Activated CD4-positive, alpha-beta T cell treated with anti-CD3 and anti-CD28 coated beads, Interleukin-2, amount 50 U/mL, for 48 hours (primary cell): ENCODE measurements around the gene PLEKHH1.
A peak's percentile ranks its signal among the peaks of the same experiment; 100 is the strongest.

Experiments used
- DNase-seq, 2 experiments: peaks; one replicate each; pipeline ENCODE4 v3.0.0-alpha.2; 2020

The PLEKHH1 gene

GRCh38 chr14:67532998-67533753, at the start of gene PLEKHH1:
Gene PLEKHH1, plus strand, starts transcription at chr14:67533290. Its CDS starts 8,578 bp downstream, at chr14:67541868.
- DNase-seq = peak; percentile 72 to 77

DNA sequence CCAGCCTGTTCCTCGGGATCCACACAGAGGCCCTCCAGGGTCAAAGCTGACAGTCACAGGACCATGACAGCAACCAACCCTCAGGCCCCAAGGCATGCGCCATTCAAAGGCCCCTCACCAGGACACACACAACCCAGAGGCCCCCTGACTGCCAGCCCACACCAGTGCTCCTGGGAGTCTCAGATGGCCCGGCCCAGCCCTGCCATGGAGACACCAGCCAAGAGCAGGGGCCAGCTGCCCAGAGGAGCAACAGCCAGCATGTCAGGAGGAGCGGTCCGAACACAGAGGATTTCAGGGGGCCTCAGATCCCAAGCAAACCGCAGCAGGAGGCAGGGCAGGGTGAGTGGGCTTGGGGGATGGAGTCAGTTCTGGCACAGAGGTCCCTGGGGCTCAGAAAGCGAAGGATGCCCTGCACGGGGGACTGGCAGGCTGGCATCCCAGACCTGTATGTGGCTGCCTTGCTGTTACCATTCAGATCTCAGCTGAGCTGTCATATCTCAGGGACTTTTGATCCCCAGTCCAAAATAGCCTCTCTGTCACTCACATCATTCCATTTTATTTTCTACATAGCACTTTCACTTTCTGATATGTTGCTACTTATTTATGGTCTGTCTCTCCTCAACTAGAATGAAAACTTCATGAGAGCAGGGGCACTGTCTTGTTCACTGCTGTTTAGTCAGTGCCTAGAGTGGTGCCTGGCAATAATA, 49.4 kb upstream of the PLEKHH1 start:
- no peak for DNase-seq

DNA sequence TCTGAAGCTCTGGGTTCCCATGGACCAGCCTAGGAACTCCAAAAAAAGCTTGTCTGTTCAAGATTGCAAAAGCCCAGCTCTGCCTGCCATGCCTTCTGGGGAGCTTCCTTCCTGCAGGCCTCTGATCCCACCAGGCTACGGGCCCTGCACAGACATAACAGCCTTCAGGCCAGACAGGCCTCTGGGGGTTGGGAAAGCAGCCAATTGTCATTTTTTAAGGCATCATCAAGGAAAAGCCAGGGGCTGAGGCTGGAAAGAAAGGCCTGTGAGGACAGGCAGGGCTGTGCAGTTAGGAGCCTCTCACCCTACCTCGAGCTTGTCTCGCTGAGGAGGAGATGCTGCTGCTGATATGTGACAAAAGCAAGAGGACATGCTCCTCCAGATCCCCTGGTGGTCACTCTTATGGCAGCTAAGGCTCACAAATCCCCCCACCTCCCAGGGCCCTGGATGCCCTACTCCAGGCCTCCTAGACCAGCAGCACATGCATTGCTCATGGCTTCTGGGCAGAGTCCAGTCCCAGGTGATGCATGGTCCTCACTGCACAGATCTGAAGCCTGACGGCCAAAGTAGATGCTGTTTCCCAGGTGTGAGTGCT, 47.5 kb upstream of the PLEKHH1 start:
- DNase-seq = no peak

- no peak for DNase-seq
Observed at GRCh38 chr14:67486890-67487289, 46.2 kb upstream of the PLEKHH1 start.

DNA sequence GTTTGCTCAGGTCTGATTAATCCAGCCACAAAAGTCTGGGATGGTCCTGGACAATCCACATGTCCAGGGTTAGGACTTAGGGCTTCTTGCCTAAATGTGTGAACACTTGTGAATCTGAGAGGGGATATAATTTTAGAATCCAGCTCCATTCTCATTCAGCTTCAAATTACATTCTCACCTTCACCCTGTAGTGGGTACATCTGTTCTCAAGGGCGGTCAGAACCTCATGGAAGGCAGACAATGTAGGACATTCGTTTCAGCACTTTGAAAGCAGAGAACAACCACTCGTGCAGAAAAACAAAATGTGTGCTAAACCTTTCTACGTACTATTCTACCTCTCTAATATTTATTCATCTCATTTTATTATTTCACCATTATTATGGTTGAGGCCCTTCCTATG, 45.8 kb upstream of the PLEKHH1 start:
- DNase-seq = no peak

DNA sequence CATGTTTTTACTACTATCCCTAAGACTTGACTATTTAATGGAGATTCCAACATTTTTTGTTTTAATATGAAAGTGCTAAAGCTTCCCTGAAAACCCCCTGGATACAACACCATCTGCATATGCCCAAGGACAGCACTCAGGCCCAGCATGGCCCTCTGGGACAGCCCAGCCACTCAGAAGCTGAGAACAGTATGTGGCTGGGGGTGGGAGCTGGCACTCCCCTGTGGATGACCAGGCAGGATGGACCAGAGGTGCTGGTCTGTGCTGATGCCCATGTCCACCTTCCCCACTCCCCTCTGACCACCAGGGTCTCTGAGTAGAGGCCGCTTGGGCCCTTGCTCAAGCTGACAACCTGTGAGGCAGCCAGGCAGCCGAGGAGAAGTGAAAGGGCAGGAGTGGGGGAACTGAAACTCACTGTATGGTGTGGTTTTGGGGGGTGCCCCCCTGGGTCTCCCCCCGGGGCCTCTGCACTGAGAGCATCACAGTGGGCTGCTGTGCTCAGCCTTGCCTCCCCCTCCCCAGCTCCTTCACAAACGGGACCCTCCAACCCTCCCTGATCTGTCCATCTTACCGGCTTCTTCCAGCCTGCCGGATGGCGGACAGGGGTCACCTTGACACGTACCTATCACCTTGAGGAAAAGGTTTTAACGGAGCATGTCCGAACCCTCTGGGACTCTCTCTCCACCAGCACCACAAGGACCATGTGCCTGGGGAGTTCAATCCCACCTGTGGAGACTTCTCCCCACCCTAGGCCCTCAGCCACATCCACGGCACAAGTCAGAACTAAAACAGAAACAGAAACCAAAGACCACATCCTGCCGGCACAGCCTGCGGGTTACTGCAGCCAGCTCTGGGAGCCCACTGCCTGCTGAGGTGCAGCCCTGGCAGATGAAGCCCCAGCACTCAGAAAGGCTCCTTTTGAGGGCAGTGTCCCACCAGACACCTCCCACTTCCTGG, 44.9 kb upstream of the PLEKHH1 start, which contains the start of gene TMEM229B:
TMEM229B (minus strand) TSS at position 785 of the 957 bp plus-strand sequence. CDS start 14,798 bp downstream, outside the sequence.
- peak; percentile 69 to 76 for DNase-seq

DNA sequence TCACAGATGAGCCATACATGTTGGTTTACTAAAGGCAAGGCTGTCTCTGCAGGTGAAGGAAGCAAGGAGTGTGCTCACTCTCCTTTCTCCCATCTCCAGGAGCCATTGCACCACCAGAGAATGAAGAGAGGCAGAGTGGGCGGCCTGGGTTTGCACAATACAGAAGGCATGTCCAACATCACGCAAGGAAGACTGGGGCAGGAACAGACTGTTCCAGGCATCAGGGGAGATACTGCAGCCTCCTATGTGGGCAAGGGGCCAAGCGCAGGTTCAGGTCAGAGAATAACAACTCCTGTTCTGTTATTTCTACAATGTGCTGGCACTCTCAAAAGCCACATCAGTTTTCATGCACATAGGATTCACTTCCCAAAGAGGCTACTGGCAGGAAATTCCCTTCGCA, 42.9 kb upstream of the PLEKHH1 start:
- no peak for DNase-seq

DNA sequence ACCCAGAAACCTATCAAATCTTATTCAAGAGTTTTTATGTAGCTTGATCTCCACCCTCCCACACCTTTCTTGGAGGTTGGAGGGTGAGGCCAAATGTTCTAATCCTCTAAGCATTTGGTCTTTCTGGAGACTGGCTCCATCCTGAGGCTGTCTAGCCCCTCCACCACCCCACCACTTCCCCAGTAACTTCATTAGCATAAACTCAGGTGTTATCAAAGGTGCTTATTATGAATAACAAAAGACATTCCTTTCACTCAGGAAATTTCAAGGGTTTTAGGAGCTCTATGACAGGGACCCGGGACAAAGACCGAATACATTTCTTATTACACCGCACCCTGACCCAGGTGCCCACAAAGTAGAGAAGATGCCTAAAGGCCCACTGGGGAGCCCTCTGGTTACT, 41.8 kb upstream of the PLEKHH1 start:
- no peak for DNase-seq

DNA sequence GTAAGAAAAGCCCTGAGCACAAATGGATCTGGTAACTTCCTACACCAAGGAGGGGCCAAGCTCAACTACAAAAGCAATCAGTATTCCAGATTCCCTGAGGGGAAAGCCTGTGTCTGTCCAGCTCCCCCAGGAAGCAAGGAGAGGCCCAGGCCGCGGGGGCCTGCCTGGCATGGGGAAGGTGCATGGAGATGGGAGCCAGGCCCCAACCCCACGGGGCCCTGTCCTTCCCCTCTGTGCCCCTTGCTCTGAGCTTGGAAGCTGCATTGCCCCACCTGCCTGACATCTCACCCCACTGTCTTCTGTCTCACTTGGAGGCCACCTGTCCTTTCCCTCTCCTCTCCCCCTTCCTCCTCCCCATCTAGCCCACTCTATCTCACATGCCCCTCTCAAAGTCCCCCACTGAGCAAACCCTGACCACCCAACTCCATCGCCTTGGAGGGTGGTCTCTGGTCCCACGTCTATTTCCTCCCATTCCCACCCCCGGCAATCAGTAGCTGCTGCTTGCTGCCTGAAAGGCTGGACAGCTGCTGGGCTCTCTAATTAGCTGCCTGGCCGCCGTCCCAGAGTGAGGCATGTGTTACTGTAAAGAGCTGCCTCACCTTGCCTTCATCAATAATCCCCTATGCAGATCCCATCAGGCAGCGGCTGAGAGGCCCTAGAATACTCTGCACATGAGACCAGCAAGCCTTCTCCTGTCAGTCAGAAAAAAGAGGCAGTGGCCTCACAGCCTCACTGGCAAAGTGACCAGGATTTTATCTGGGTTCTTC, 41.2 kb upstream of the PLEKHH1 start:
- no peak for DNase-seq

DNA sequence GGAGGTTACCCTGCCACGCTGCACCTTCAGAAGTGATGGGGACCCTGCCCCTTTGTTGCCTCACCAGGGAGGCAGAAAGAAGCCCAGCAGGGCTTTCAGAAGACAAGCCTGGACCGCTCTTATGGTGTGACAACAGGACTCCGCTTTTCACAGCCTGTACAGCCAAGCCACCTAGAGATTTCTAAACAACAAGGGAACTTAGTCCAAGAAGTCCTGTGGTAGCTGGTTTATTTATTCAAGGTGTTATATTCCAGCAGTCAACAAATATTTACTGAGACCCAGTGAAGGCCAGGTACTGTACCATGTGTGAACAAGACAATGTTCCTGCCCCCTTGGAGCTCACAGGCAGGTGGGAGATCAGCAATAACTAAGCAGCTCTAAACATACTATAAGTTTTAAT, 40.6 kb upstream of the PLEKHH1 start:
- DNase-seq = no peak

- no peak for DNase-seq
Observed at GRCh38 chr14:67493092-67493717, 39.9 kb upstream of the PLEKHH1 start.

GRCh38 chr14:67495827-67496226, 37.3 kb upstream of the PLEKHH1 start:
- no peak for DNase-seq

DNA sequence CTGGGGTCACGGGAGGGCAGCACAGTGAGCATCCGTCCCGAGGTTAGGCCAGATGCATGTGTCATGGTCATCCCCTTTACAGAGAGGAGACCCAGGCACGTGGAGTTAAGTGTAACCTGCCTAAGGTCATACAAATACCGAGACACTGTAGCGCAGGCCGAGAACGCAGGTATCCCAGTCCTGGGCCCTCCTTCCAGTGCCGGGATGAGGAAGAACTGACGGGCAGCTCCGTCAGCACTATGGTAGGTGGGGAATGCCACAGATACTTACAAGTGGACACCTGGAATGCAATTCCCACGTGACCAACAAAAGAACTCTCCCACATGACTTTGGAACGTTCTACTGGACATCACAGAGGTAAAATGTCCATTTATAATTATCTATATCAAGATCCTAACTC, 35.9 kb upstream of the PLEKHH1 start:
- no peak for DNase-seq

GRCh38 chr14:67497716-67498115, 35.4 kb upstream of the PLEKHH1 start:
- DNase-seq = no peak

DNA sequence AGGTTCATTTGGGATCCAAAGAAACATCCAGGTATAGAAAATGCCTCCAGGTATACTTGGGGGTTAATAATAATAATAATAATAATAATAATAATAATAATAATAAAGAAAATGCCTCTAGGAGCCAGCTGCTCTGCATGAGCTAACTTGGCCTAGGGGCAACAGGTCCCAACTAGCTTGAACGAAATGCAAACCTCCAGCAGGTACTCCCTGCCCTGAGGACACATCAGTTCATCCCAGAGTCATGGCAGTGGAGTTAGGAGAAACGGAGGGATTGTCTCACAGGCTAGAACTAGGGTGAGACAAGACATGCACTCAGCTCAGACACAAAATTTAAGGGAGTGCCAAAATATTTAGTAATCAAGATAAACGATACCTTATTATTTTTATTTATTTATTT, 32.1 kb upstream of the PLEKHH1 start:
- DNase-seq = no peak

DNA sequence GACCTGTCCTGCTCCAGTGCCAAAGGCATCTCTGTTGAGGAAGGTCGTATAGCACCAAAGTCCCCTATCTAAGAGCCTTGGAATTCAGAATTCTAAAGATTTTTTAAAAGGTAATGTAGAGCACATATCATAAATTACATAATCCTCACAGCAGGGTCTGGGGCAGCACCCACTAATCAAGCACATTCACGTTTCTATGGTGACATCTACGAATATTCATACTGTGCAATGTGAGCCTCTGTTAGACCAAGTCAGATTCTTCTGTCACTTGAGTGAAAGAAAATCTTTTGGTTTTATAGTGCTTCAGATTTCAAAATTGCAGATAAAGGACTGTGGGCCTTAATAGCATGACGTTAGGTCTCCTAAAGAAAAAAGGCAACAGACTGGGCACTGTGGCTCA, 31.4 kb upstream of the PLEKHH1 start:
- no peak for DNase-seq

GRCh38 chr14:67502867-67503266, 30.2 kb upstream of the PLEKHH1 start:
- DNase-seq = no peak

DNA sequence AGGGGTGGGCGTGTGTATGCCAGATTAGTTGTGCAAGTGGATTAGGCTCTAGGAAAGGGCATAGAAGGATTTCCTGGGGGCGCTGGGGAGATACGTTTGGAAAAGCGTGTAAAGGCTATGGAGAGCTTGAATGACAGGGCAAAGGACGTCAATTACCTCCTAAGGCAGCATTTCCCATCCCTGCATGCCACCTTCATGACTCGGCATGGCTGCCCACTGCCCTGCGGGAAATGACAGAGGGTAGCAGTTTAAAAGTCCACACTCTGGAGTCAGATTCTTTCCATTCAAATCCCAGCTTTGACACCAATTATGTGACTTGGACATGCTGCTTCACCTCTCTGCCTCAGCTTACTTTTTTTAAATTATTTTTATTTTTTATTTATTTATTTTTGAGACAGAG, 29.8 kb upstream of the PLEKHH1 start:
- no peak for DNase-seq

DNA sequence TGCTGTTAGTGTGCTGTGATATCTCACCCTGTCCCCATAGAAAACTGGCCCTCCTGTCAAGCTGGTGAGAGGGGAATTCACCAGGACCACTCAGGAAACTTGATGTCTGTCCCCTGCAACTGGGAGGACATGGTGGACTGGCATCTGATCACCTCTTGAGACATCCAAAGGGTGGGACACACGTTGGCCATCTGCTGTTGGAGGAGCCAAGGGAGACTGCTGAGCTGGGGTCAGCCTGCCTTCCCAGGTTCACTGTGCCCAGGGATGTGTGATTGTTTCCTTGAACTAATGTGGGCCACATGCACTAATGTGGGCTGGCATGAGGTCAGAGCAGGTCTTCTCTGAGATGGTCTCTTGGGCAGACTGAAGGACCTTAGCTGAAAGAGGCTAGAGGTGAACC, 27.8 kb upstream of the PLEKHH1 start:
- DNase-seq = no peak

DNA sequence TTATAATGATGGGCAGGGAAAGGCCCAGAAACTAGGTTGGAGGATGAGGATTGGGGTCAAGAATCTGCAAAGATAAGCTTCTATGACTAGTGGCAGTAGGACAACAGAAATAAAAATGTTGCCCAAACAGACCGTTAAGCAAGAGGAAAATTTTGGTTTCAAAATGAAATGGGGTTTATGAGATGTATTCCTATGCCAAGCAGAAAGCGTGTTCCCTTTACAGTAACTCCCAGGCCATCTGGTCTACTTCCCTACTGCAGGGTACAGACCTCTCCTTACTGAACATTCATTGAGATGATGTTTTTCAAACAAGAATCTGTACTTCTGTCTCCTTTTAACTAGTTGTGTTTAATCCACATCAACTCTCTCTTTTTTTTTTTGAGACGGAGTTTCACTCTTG, 24.1 kb upstream of the PLEKHH1 start:
- DNase-seq = no peak

- DNase-seq = no peak
Observed at GRCh38 chr14:67510121-67510520, 23.0 kb upstream of the PLEKHH1 start.

GRCh38 chr14:67510836-67511235, 22.3 kb upstream of the PLEKHH1 start:
- no peak for DNase-seq
